Measurements from ENCODE around the gene GNB4. TPM values are rescaled to one million over a fixed set of nuclear protein-coding genes. Genes with fewer than 3 reads are reported as not detected.

GNB4 gene
- total RNA-seq (10 to 100 TPM; 56.4 to 84.9 TPM), polyA plus RNA-seq (10 to 100 TPM; 12.7 to 26.0 TPM)
- long read RNA-seq, donor 1, full-length matches to known transcripts = 21 of 38 reads
- long read RNA-seq, donor 1, partial matches to known transcripts = 3 of 38 reads
- long read RNA-seq, donor 1, other reads (novel, unspliced or antisense) = 14 of 38 reads
- long read RNA-seq, donor 2, full-length matches to known transcripts = 15 of 55 reads
- long read RNA-seq, donor 2, partial matches to known transcripts = 6 of 55 reads
- long read RNA-seq, donor 2, other reads (novel, unspliced or antisense) = 34 of 55 reads

DNA sequence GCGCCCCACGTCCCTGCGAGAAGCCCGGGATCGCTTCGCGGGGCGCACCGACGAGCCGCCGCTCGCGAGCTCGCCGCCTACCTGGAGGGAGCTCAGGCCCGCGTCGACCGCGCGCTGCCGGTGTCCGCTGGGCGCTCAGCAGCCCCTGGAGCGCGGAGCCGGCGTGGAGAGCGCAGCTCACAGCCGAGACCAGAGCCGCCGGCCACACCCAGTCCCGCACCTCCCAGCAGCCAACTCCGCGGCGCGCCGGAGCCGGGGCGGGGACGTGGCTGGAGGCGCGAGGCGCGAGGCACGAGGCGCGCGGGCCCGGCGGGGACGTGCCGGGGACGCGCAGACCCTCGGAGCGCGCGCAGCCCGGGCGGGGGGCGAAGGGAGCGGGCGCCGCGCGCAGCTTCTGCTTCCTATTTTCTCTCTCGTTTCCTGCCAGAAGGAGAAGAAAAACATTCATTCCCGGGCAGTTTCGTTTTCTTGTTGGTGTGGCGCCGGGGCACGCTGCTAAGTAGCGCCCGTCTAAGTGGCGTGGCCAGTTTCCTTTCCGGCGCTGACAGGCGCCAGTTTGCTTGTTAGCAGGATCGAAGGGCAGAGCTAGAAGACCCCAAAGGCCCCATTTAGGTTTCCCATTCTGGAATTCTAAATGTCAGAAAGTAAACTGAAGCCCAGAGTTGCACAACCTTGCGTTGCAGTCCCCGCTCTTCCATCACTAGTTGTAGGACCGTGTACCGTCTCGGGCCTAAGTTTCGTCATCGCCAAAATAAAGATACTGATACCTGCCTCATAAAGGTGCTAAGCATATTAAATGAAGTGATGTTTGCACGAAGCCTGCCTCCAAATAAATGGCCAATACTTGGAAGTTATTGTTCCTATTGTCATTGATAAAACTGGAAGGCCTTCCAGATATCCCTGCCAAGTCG is at the start of gene GNB4:
Gene GNB4 (minus strand): TSS at position 206 of the 911 bp plus-strand sequence. CDS start 25,270 bp downstream, outside the sequence.
- H3K4me3 ChIP-seq (ENCODE audit: low read length in 2 of 2) = peak within 1 kb of the TSS; percentile 94 to 97
- no peaks in the 10 kb centered on the region for H3K36me3 ChIP-seq (ENCODE audit: control insufficient read depth in 1 of 2, insufficient read depth in 2 of 2, low read length in 1 of 2)
- peak; percentile 93 for ATAC-seq (ENCODE audit: low FRiP score)
- H3K27ac ChIP-seq (ENCODE audit: low read depth in 1 of 2, low read length in 2 of 2) = peak within 1 kb of the TSS; percentile 74 to 97
- peak; percentile 91 to 94 for DNase-seq
- H3K9me3 ChIP-seq (ENCODE audit: control insufficient read depth, low read length) = no peaks in the 10 kb centered on the region
- 1% methylated on average over 88 to 90 of the region's 90 CpGs for WGBS, 2 donors
- intact Hi-C loops (cut with DNase I) = loop anchor here (5.0 kb wide), 2 partner anchors 106 to 111 kb away; partner anchors contain the start of gene ACTL6A (in 1 of the 2)
- H3K4me1 ChIP-seq (ENCODE audit: control insufficient read depth in 1 of 2, insufficient read depth in 2 of 2, low read length in 2 of 2) = peaks cover 3 to 4% of the 10 kb centered on the region in 2 donors
- H3K27me3 ChIP-seq (ENCODE audit: control insufficient read depth in 1 of 2, insufficient read depth in 2 of 2, low read length in 1 of 2) = no peaks in the 10 kb centered on the region

DNA sequence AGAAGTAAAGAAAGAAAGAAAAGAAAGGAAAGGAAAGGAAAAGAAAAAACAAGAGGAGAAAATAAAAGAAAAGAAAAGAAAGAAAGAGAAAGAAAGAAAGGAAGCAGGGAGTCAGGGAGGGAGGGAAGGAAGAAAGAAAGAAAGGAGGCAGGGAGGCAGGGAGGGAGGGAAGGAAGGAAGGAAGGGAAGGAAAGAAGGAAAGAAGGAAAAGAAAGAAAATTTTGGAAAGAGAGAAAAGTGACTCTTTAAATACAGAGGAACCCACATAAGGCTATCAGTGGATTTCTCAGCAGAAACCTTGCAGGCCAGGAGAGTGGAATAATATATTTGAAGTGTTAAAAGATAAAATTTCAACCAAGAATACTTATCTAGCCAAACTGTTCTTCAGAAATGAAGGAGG is 44.2 kb upstream of the GNB4 start:
- H3K9me3 ChIP-seq (ENCODE audit: control insufficient read depth, low read length) = peaks cover 9% of the 10 kb centered on the region
- no peak overlapping the region for H3K4me3 ChIP-seq (ENCODE audit: low read length in 2 of 2)

DNA sequence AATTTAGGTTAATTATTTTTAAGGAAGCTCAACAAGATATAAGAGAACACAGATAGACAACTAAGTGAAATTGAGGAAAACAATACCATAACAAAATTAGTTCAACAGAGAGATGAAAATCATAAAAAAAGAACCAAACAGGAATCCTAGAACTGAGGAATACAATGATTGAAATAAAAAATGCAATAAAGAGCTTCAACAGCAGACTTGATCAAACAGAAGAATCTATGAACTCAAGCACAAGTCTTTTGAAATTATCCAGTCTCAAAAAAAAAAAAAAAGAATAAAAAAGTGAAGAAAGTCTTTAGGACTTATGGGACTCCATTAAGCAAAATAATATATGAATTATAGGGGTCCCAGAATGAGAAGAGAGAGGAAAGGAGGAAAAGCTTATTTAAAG is 42.0 kb upstream of the GNB4 start:
- DNase-seq = no peak
- no peaks in the 10 kb centered on the region for H3K4me1 ChIP-seq (ENCODE audit: control insufficient read depth in 1 of 2, insufficient read depth in 2 of 2, low read length in 2 of 2)
- H3K9me3 ChIP-seq (ENCODE audit: control insufficient read depth, low read length) = peaks cover 9% of the 10 kb centered on the region
- no peak overlapping the region for H3K4me3 ChIP-seq (ENCODE audit: low read length in 2 of 2)
- H3K27ac ChIP-seq (ENCODE audit: low read depth in 1 of 2, low read length in 2 of 2) = no peak overlapping the region
- intact Hi-C loops (cut with DNase I) = no loop called here
- no peaks in the 10 kb centered on the region for H3K36me3 ChIP-seq (ENCODE audit: control insufficient read depth in 1 of 2, insufficient read depth in 2 of 2, low read length in 1 of 2)
- H3K27me3 ChIP-seq (ENCODE audit: control insufficient read depth in 1 of 2, insufficient read depth in 2 of 2, low read length in 1 of 2) = no peaks in the 10 kb centered on the region
- ATAC-seq (ENCODE audit: low FRiP score) = no peak

More for the DNA sequence above, 44.2 kb upstream of the GNB4 start:
- DNase-seq (no peak), ATAC-seq (ENCODE audit: low FRiP score) (no peak)
- intact Hi-C loops (cut with DNase I) = no loop called here
- Histone ChIP-seq H3K4me1 (ENCODE audit: control insufficient read depth in 1 of 2, insufficient read depth in 2 of 2, low read length in 2 of 2) (no peaks in the 10 kb centered on the region), H3K27ac (ENCODE audit: low read depth in 1 of 2, low read length in 2 of 2) (no peak overlapping the region), H3K27me3 (ENCODE audit: control insufficient read depth in 1 of 2, insufficient read depth in 2 of 2, low read length in 1 of 2) (no peaks in the 10 kb centered on the region), H3K36me3 (ENCODE audit: control insufficient read depth in 1 of 2, insufficient read depth in 2 of 2, low read length in 1 of 2) (no peaks in the 10 kb centered on the region)

DNA sequence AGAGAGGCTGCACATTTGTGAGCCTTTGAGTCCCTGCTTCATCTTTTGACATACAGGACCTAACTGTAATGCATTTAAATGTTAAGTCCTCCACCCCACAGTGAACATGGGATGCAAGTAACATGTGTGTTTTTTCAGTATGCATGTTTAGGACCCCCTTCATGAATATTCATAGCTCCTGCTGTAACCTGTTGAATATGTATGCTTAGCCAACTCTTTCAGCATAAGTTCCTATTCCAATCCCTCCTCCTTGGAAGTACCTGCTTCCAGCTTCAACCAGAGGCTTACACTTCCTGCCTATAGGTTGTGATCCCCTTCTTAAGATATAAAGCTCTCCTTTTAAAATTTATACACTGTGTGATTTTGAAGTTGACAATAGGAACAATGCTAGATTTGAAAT is 36.9 kb upstream of the GNB4 start:
- Histone ChIP-seq H3K4me1 (ENCODE audit: control insufficient read depth in 1 of 2, insufficient read depth in 2 of 2, low read length in 2 of 2) (no peaks in the 10 kb centered on the region), H3K4me3 (ENCODE audit: low read length in 2 of 2) (no peak overlapping the region), H3K36me3 (ENCODE audit: control insufficient read depth in 1 of 2, insufficient read depth in 2 of 2, low read length in 1 of 2) (no peaks in the 10 kb centered on the region), H3K9me3 (ENCODE audit: control insufficient read depth, low read length) (peaks cover 5% of the 10 kb centered on the region), H3K27ac (ENCODE audit: low read depth in 1 of 2, low read length in 2 of 2) (no peak overlapping the region), H3K27me3 (ENCODE audit: control insufficient read depth in 1 of 2, insufficient read depth in 2 of 2, low read length in 1 of 2) (no peaks in the 10 kb centered on the region)
- DNase-seq (no peak), ATAC-seq (ENCODE audit: low FRiP score) (no peak)
- intact Hi-C loops (cut with DNase I) = no loop called here

DNA sequence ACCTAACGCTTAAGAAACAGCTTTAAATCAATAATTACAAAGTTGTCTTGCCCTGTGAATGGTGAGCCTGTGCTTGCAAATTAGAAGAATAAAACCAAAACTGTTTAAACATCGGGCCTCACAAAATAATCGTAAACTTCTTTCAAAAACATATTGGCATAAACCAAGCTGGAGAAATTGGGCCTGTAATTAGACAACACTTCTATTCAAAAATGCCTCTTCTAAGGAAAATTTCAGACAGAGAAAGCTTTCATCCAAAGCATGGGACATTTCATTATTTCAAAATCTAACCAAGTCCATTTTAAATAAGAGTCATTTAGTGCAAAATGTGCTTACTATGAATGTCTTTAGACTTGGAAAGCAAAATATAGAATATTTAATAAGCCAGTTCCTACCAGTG is 35.5 kb upstream of the GNB4 start:
- no peaks in the 10 kb centered on the region for H3K9me3 ChIP-seq (ENCODE audit: control insufficient read depth, low read length)
- no peaks in the 10 kb centered on the region for H3K4me1 ChIP-seq (ENCODE audit: control insufficient read depth in 1 of 2, insufficient read depth in 2 of 2, low read length in 2 of 2)
- H3K36me3 ChIP-seq (ENCODE audit: control insufficient read depth in 1 of 2, insufficient read depth in 2 of 2, low read length in 1 of 2) = no peaks in the 10 kb centered on the region
- H3K27ac ChIP-seq (ENCODE audit: low read depth in 1 of 2, low read length in 2 of 2) = no peak overlapping the region
- ATAC-seq (ENCODE audit: low FRiP score) = no peak
- no peaks in the 10 kb centered on the region for H3K27me3 ChIP-seq (ENCODE audit: control insufficient read depth in 1 of 2, insufficient read depth in 2 of 2, low read length in 1 of 2)
- 88 to 91% methylated on average over 3 of the region's 3 CpGs for WGBS, 2 donors
- no peak for DNase-seq
- no peak overlapping the region for H3K4me3 ChIP-seq (ENCODE audit: low read length in 2 of 2)
- intact Hi-C loops (cut with DNase I) = no loop called here

DNA sequence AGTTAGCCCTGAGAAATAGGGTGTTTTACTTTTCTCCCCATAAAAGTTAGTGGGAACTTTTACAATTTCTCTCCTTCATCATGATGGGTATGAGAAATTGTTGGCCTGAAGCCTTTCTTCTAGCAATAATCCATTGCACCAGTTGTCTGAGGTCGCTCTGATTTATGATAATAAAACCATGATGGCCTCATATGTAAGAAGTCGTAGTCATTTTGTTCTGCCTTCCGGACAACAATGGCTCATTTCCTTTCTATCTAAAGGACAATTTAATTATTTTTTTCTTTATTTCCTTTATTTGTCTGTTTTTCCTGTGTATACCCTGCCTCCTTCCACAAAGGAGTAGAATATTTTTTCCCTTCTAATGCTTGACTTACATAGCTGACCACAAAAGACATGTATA is 31.6 kb upstream of the GNB4 start:
- no peak overlapping the region for H3K4me3 ChIP-seq (ENCODE audit: low read length in 2 of 2)
- H3K9me3 ChIP-seq (ENCODE audit: control insufficient read depth, low read length) = peaks cover 1% of the 10 kb centered on the region
- no peaks in the 10 kb centered on the region for H3K36me3 ChIP-seq (ENCODE audit: control insufficient read depth in 1 of 2, insufficient read depth in 2 of 2, low read length in 1 of 2)
- no peak overlapping the region for H3K27ac ChIP-seq (ENCODE audit: low read depth in 1 of 2, low read length in 2 of 2)
- DNase-seq = no peak
- no peaks in the 10 kb centered on the region for H3K27me3 ChIP-seq (ENCODE audit: control insufficient read depth in 1 of 2, insufficient read depth in 2 of 2, low read length in 1 of 2)
- intact Hi-C loops (cut with DNase I) = no loop called here
- no peak for ATAC-seq (ENCODE audit: low FRiP score)
- WGBS, 2 donors = 88 to 90% methylated on average over 3 of the region's 3 CpGs
- no peaks in the 10 kb centered on the region for H3K4me1 ChIP-seq (ENCODE audit: control insufficient read depth in 1 of 2, insufficient read depth in 2 of 2, low read length in 2 of 2)

DNA sequence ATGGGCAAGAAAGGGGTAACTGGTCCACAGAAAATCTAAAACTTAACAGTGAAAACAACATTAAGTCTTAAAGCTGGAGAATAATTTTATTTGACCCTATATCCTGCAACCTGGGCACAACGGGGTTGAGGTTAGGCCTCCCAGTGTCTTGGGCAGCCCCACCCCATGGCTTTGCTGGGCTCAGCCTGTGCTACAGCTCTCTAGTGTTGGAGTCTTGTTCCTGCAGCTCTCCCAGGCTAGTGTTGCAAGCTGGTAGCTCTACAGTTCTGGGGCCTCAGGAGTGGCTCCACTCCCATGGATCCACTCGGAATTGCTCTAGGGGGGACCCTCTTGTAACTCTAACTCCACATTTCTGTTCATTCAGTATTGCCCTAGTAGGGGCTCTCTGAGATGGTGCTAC is 24.9 kb upstream of the GNB4 start:
- WGBS, 2 donors = 86 to 94% methylated on average over 2 of the region's 2 CpGs
- Histone ChIP-seq H3K4me1 (ENCODE audit: control insufficient read depth in 1 of 2, insufficient read depth in 2 of 2, low read length in 2 of 2) (no peaks in the 10 kb centered on the region), H3K4me3 (ENCODE audit: low read length in 2 of 2) (no peak overlapping the region), H3K27me3 (ENCODE audit: control insufficient read depth in 1 of 2, insufficient read depth in 2 of 2, low read length in 1 of 2) (no peaks in the 10 kb centered on the region), H3K9me3 (ENCODE audit: control insufficient read depth, low read length) (peaks cover 1% of the 10 kb centered on the region), H3K36me3 (ENCODE audit: control insufficient read depth in 1 of 2, insufficient read depth in 2 of 2, low read length in 1 of 2) (no peaks in the 10 kb centered on the region), H3K27ac (ENCODE audit: low read depth in 1 of 2, low read length in 2 of 2) (no peak overlapping the region)
- ATAC-seq (ENCODE audit: low FRiP score) = no peak
- intact Hi-C loops (cut with DNase I) = no loop called here
- no peak for DNase-seq

DNA sequence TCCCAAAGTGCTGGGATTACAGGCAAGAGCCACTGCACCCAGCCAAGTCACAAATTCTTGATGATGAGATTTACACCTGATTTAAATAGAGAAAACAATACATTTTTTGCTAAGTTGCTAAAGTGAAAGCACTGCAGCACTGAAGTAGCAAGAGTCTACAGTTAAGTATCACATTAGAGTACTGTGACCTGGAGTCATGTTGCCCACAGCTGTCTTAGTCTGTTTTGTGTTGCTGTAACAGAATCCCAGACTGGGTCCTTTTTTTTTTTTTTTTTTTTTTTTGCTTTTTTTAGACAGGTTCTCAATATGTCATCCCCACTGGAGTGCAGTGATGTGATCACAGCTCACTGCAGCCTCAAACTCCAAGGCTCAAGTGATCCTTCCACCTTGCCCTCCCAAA is 23.2 kb upstream of the GNB4 start:
- intact Hi-C loops (cut with DNase I) = no loop called here
- Histone ChIP-seq H3K4me3 (ENCODE audit: low read length in 2 of 2) (no peak overlapping the region), H3K36me3 (ENCODE audit: control insufficient read depth in 1 of 2, insufficient read depth in 2 of 2, low read length in 1 of 2) (no peaks in the 10 kb centered on the region), H3K27me3 (ENCODE audit: control insufficient read depth in 1 of 2, insufficient read depth in 2 of 2, low read length in 1 of 2) (no peaks in the 10 kb centered on the region), H3K4me1 (ENCODE audit: control insufficient read depth in 1 of 2, insufficient read depth in 2 of 2, low read length in 2 of 2) (no peaks in the 10 kb centered on the region), H3K27ac (ENCODE audit: low read depth in 1 of 2, low read length in 2 of 2) (no peak overlapping the region), H3K9me3 (ENCODE audit: control insufficient read depth, low read length) (no peaks in the 10 kb centered on the region)
- ATAC-seq (ENCODE audit: low FRiP score) (no peak), DNase-seq (no peak)

DNA sequence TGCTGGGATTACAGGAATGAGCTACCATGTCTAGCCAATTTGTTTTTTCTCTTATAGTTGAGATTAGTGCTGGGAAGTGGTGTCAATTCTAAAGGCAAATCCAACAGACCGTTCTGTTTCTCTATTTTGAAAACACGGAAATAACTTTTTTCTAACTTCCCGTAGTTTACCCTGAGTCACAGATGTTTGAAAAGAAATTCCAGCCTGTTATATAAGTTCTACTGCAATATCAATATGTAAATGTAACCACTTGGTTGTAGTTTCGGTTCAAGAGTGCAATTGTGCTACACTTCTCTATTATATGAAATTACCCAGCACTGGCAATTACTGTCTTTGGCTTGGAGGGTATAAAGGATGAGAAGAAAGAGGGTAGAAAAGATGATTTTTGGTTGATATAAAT is 22.3 kb upstream of the GNB4 start:
- Histone ChIP-seq H3K4me3 (ENCODE audit: low read length in 2 of 2) (no peak overlapping the region), H3K9me3 (ENCODE audit: control insufficient read depth, low read length) (no peaks in the 10 kb centered on the region), H3K4me1 (ENCODE audit: control insufficient read depth in 1 of 2, insufficient read depth in 2 of 2, low read length in 2 of 2) (no peaks in the 10 kb centered on the region), H3K27me3 (ENCODE audit: control insufficient read depth in 1 of 2, insufficient read depth in 2 of 2, low read length in 1 of 2) (no peaks in the 10 kb centered on the region), H3K27ac (ENCODE audit: low read depth in 1 of 2, low read length in 2 of 2) (no peak overlapping the region), H3K36me3 (ENCODE audit: control insufficient read depth in 1 of 2, insufficient read depth in 2 of 2, low read length in 1 of 2) (no peaks in the 10 kb centered on the region)
- intact Hi-C loops (cut with DNase I) = no loop called here
- no peak for DNase-seq
- ATAC-seq (ENCODE audit: low FRiP score) = no peak
- WGBS, 2 donors = 73 to 76% methylated on average over 4 of the region's 4 CpGs

Measured in aorta (tissue), 5 donors.